ENCODE measurements around the gene MAGEB16.

- TF ChIP-seq CTCF (IDR thresholded peaks at IDR 0.05) = no peak
- no peak for TF ChIP-seq POLR2A (IDR thresholded peaks at IDR 0.05)
Measured at GRCh38 chrX:35826503-35826902, 28.4 kb downstream of the MAGEB16 start.
